ENCODE measurements around the gene ROR1.

The ROR1 gene

GRCh38 chr1:63866084-63866483 lies 92.3 kb downstream of the ROR1 start:
- Histone ChIP-seq H3K9me3 (ENCODE audit: control insufficient read depth, insufficient read depth, low read length) (no peaks in the 10 kb centered on the region), H3K27me3 (ENCODE audit: control insufficient read depth, insufficient read depth, low read length) (no peaks in the 10 kb centered on the region), H3K36me3 (ENCODE audit: control insufficient read depth, insufficient read depth, low read length) (no peaks in the 10 kb centered on the region), H3K4me3 (ENCODE audit: low read depth, low read length) (no peak overlapping the region), H3K4me1 (ENCODE audit: control insufficient read depth, insufficient read depth, low read length) (peaks cover 17% of the 10 kb centered on the region), H3K9ac (ENCODE audit: low read depth, low read length) (no peak overlapping the region)

- no peak overlapping the region for H3K9ac ChIP-seq (ENCODE audit: low read depth, low read length)
- no peaks in the 10 kb centered on the region for H3K27me3 ChIP-seq (ENCODE audit: control insufficient read depth, insufficient read depth, low read length)
- H3K4me3 ChIP-seq (ENCODE audit: low read depth, low read length): no peak overlapping the region
- no peaks in the 10 kb centered on the region for H3K36me3 ChIP-seq (ENCODE audit: control insufficient read depth, insufficient read depth, low read length)
- no peaks in the 10 kb centered on the region for H3K9me3 ChIP-seq (ENCODE audit: control insufficient read depth, insufficient read depth, low read length)
- peaks cover 22% of the 10 kb centered on the region for H3K4me1 ChIP-seq (ENCODE audit: control insufficient read depth, insufficient read depth, low read length)
Observed at GRCh38 chr1:63867429-63868176, 93.8 kb downstream of the ROR1 start.

DNA sequence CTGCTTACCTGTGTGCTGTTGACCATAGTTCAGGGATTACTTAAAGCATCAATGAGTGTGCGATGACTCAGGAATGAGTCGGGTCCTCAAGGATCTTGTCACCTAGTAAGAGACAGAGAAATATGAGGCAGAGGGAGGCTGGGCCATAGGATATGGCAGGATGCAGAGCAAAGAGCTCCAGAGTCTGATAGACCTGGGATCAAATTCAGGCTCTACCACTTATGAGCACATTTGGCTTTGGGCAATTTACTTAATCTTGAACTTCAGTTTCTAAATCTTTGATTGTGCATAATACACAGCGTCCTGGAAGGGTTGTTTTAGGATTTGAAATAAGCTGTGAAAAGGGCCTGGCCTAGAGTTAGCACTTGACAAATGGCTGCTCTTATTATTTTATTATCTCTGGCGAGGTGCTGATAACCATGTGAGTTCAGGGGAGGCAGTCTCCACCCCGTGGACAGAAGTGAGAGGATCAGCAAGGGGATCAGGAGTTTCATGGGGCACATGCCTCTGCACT lies 94.5 kb downstream of the ROR1 start:
- Histone ChIP-seq H3K27me3 (ENCODE audit: control insufficient read depth, insufficient read depth, low read length) (no peaks in the 10 kb centered on the region), H3K4me1 (ENCODE audit: control insufficient read depth, insufficient read depth, low read length) (peaks cover 24% of the 10 kb centered on the region), H3K9ac (ENCODE audit: low read depth, low read length) (no peak overlapping the region), H3K9me3 (ENCODE audit: control insufficient read depth, insufficient read depth, low read length) (no peaks in the 10 kb centered on the region), H3K36me3 (ENCODE audit: control insufficient read depth, insufficient read depth, low read length) (no peaks in the 10 kb centered on the region), H3K4me3 (ENCODE audit: low read depth, low read length) (no peak overlapping the region)

- Histone ChIP-seq H3K9me3 (ENCODE audit: control insufficient read depth, insufficient read depth, low read length) (no peaks in the 10 kb centered on the region), H3K27me3 (ENCODE audit: control insufficient read depth, insufficient read depth, low read length) (no peaks in the 10 kb centered on the region), H3K4me1 (ENCODE audit: control insufficient read depth, insufficient read depth, low read length) (peaks cover 27% of the 10 kb centered on the region), H3K36me3 (ENCODE audit: control insufficient read depth, insufficient read depth, low read length) (no peaks in the 10 kb centered on the region), H3K4me3 (ENCODE audit: low read depth, low read length) (no peak overlapping the region), H3K9ac (ENCODE audit: low read depth, low read length) (no peak overlapping the region)
Observed at GRCh38 chr1:63870152-63870551, 96.3 kb downstream of the ROR1 start.

DNA sequence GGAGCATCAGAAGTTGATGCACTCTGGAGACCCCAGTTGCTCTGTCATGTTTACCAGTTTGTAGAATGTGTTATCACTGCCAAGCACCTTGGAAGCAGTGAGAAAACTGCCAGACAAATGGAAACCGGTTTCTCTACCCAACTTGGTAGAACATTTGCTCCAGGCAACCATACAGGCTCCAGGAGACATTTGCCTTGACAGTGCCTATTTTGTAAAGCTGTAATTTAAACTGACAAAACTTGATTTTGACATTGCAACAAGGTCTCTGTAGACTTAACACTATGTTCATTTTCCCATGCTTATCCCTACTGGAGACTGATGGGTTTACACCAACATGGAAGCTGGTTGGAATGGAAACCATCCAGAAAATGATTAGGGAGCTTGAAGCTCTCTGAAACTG lies 97.6 kb downstream of the ROR1 start:
- Histone ChIP-seq H3K27me3 (ENCODE audit: control insufficient read depth, insufficient read depth, low read length) (no peaks in the 10 kb centered on the region), H3K4me1 (ENCODE audit: control insufficient read depth, insufficient read depth, low read length) (peaks cover 21% of the 10 kb centered on the region), H3K36me3 (ENCODE audit: control insufficient read depth, insufficient read depth, low read length) (no peaks in the 10 kb centered on the region), H3K9me3 (ENCODE audit: control insufficient read depth, insufficient read depth, low read length) (no peaks in the 10 kb centered on the region), H3K9ac (ENCODE audit: low read depth, low read length) (no peak overlapping the region), H3K4me3 (ENCODE audit: low read depth, low read length) (no peak overlapping the region)

DNA sequence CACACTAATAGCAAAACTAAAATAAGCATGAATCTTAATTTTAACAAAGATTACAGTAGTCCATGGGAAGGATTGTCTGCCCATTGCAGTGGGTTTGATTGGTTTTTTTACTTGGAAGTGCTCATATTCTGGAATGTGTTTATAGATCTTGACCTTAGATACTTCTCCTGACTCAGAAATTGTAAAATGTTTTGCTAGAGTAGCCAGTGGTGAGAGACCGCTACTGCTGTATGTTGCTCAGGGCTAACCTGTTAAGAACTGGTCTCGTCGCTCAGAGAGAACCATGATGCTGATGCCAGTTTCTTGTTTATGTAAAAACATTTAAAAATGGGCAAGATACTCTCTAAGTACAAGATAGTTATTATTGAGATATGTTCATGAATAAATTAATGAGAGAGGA lies 99.9 kb downstream of the ROR1 start:
- no peaks in the 10 kb centered on the region for H3K36me3 ChIP-seq (ENCODE audit: control insufficient read depth, insufficient read depth, low read length)
- no peak overlapping the region for H3K9ac ChIP-seq (ENCODE audit: low read depth, low read length)
- H3K4me3 ChIP-seq (ENCODE audit: low read depth, low read length): no peak overlapping the region
- no peaks in the 10 kb centered on the region for H3K9me3 ChIP-seq (ENCODE audit: control insufficient read depth, insufficient read depth, low read length)
- peaks cover 19% of the 10 kb centered on the region for H3K4me1 ChIP-seq (ENCODE audit: control insufficient read depth, insufficient read depth, low read length)
- no peaks in the 10 kb centered on the region for H3K27me3 ChIP-seq (ENCODE audit: control insufficient read depth, insufficient read depth, low read length)

DNA sequence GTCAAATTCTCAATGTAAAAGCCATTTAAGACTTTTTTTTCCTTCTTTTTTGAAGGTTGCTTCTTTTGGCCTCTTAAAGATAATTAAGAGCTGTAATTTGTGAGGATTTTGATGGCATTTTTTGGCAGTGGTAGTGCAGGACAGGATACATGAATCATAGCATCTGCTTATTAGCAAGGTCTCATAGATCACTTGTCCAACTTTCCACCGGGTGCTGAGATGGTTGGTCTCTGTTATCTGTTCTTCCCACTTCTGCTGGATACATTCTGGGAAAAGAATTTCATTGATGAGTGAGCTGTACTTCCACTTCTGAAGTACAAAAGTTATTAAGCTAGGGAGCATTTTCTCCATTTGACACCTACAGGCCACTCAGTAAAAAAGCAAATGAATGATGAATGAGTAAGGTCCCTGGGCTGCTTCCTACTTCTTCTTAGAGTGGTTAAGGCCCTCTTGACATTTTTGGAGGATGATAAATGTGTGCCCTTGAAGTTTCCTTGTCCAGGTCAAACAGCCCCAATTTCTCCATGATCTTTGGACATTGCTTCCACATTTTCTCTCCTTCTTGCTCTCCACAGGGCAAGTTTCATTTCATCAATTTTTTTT lies 100.6 kb downstream of the ROR1 start:
- no peak overlapping the region for H3K9ac ChIP-seq (ENCODE audit: low read depth, low read length)
- H3K9me3 ChIP-seq (ENCODE audit: control insufficient read depth, insufficient read depth, low read length): no peaks in the 10 kb centered on the region
- peaks cover 22% of the 10 kb centered on the region for H3K4me1 ChIP-seq (ENCODE audit: control insufficient read depth, insufficient read depth, low read length)
- no peak overlapping the region for H3K4me3 ChIP-seq (ENCODE audit: low read depth, low read length)
- H3K27me3 ChIP-seq (ENCODE audit: control insufficient read depth, insufficient read depth, low read length): no peaks in the 10 kb centered on the region
- no peaks in the 10 kb centered on the region for H3K36me3 ChIP-seq (ENCODE audit: control insufficient read depth, insufficient read depth, low read length)

DNA sequence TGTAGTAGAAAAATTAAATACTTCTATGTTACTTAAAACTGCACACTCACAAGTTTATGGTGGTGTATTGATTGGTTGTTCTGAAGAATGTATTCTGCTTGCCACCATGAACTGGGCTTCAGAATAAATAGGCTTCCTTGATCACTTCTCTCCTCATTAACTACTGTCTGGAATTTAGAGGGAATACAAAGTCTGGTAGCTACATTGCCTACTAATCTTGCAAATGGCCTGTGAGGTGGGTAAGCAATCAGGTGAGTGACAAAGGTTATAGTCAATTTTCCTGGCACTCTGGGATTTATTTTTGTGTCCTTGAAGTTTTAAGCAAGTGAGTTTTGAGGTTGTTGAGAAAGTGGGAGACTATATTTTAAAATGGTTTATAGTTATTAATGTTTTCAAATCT lies 101.8 kb downstream of the ROR1 start:
- Histone ChIP-seq H3K4me1 (ENCODE audit: control insufficient read depth, insufficient read depth, low read length) (peaks cover 23% of the 10 kb centered on the region), H3K36me3 (ENCODE audit: control insufficient read depth, insufficient read depth, low read length) (no peaks in the 10 kb centered on the region), H3K9ac (ENCODE audit: low read depth, low read length) (no peak overlapping the region), H3K4me3 (ENCODE audit: low read depth, low read length) (no peak overlapping the region), H3K27me3 (ENCODE audit: control insufficient read depth, insufficient read depth, low read length) (no peaks in the 10 kb centered on the region), H3K9me3 (ENCODE audit: control insufficient read depth, insufficient read depth, low read length) (no peaks in the 10 kb centered on the region)

- Histone ChIP-seq H3K9ac (ENCODE audit: low read depth, low read length) (no peak overlapping the region), H3K27me3 (ENCODE audit: control insufficient read depth, insufficient read depth, low read length) (no peaks in the 10 kb centered on the region), H3K4me1 (ENCODE audit: control insufficient read depth, insufficient read depth, low read length) (peaks cover 13% of the 10 kb centered on the region), H3K4me3 (ENCODE audit: low read depth, low read length) (no peak overlapping the region), H3K9me3 (ENCODE audit: control insufficient read depth, insufficient read depth, low read length) (no peaks in the 10 kb centered on the region), H3K36me3 (ENCODE audit: control insufficient read depth, insufficient read depth, low read length) (no peaks in the 10 kb centered on the region)
Observed at GRCh38 chr1:63877021-63877767, 103.4 kb downstream of the ROR1 start.

GRCh38 chr1:63877816-63878215 lies 104.0 kb downstream of the ROR1 start:
- H3K4me1 ChIP-seq (ENCODE audit: control insufficient read depth, insufficient read depth, low read length): peaks cover 13% of the 10 kb centered on the region
- no peaks in the 10 kb centered on the region for H3K27me3 ChIP-seq (ENCODE audit: control insufficient read depth, insufficient read depth, low read length)
- no peak overlapping the region for H3K9ac ChIP-seq (ENCODE audit: low read depth, low read length)
- no peaks in the 10 kb centered on the region for H3K36me3 ChIP-seq (ENCODE audit: control insufficient read depth, insufficient read depth, low read length)
- H3K4me3 ChIP-seq (ENCODE audit: low read depth, low read length): no peak overlapping the region
- H3K9me3 ChIP-seq (ENCODE audit: control insufficient read depth, insufficient read depth, low read length): no peaks in the 10 kb centered on the region

GRCh38 chr1:63878932-63879331 lies 105.1 kb downstream of the ROR1 start:
- H3K9ac ChIP-seq (ENCODE audit: low read depth, low read length): no peak overlapping the region
- no peaks in the 10 kb centered on the region for H3K27me3 ChIP-seq (ENCODE audit: control insufficient read depth, insufficient read depth, low read length)
- H3K9me3 ChIP-seq (ENCODE audit: control insufficient read depth, insufficient read depth, low read length): no peaks in the 10 kb centered on the region
- H3K4me1 ChIP-seq (ENCODE audit: control insufficient read depth, insufficient read depth, low read length): peaks cover 12% of the 10 kb centered on the region
- no peaks in the 10 kb centered on the region for H3K36me3 ChIP-seq (ENCODE audit: control insufficient read depth, insufficient read depth, low read length)
- no peak overlapping the region for H3K4me3 ChIP-seq (ENCODE audit: low read depth, low read length)
